SK-N-SH treated with all-trans-retinoic acid at 6 μM for 48 hours (cell line): ENCODE measurements around the gene ZNF774.

Experiments
- ATAC-seq: fragments of 200-7000 bp; cut with Tn5 transposase; 3 replicates; pipeline ENCODE4 v1.9.1; 2020; ENCODE audit warnings: mild to moderate bottlenecking, moderate library complexity
- ARNTL ChIP-seq: fragments of 450-650 bp; formaldehyde crosslinking; IDR thresholded peaks from 2 replicates; pipeline ENCODE4 v1.5.0; 2020; ENCODE audit warnings: low read depth, mild to moderate bottlenecking, moderate library complexity, borderline replicate concordance
- BACH2 ChIP-seq: fragments of 250-450 bp; sonication (Bioruptor Pico); IDR thresholded peaks from 2 replicates; pipeline ENCODE4 v1.9.0; 2021; ENCODE audit warnings: mild to moderate bottlenecking, borderline replicate concordance
- CSDC2 ChIP-seq: fragments of 250-450 bp; sonication (Bioruptor Pico); IDR thresholded peaks from 2 replicates; pipeline ENCODE4 v1.5.0; 2020; ENCODE audit warnings: mild to moderate bottlenecking, moderate library complexity
- ESRRG ChIP-seq: fragments of 250-450 bp; sonication (Bioruptor Pico); IDR thresholded peaks from 2 replicates; pipeline ENCODE4 v1.6.1; 2021; ENCODE audit warnings: mild to moderate bottlenecking
- GLIS3 ChIP-seq: fragments of 250-450 bp; sonication (Bioruptor Pico); IDR thresholded peaks from 2 replicates; pipeline ENCODE4 v1.5.0; 2020; ENCODE audit warnings: mild to moderate bottlenecking, moderate library complexity
- ISL1 ChIP-seq: fragments of 250-450 bp; sonication (Bioruptor Pico); IDR thresholded peaks from 2 replicates; pipeline ENCODE4 v2.1.2; 2022; ENCODE audit warnings: mild to moderate bottlenecking, moderate library complexity
- OSR1 ChIP-seq: fragments of 250-450 bp; sonication (Bioruptor Pico); IDR thresholded peaks from 2 replicates; pipeline ENCODE4 v1.8.0; 2022; ENCODE audit warnings: moderate library complexity, mild to moderate bottlenecking, inconsistent platforms
- PATZ1 ChIP-seq: fragments of 250-450 bp; sonication (Bioruptor Pico); IDR thresholded peaks from 2 replicates; pipeline ENCODE4 v1.8.0; 2020; ENCODE audit warnings: mild to moderate bottlenecking, moderate library complexity, borderline replicate concordance
- PPARA ChIP-seq: fragments of 250-450 bp; sonication (Bioruptor Pico); IDR thresholded peaks from 2 replicates; pipeline ENCODE4 v1.5.0; 2020; ENCODE audit warnings: mild to moderate bottlenecking, borderline replicate concordance
- RARB ChIP-seq: fragments of 250-450 bp; sonication (Bioruptor Pico); IDR thresholded peaks from 2 replicates; pipeline ENCODE4 v1.8.0; 2021; ENCODE audit warnings: mild to moderate bottlenecking, moderate library complexity
- TCF4 ChIP-seq: fragments of 250-450 bp; sonication (Bioruptor Pico); IDR thresholded peaks from 2 replicates; pipeline ENCODE4 v1.8.0; 2021; ENCODE audit warnings: mild to moderate bottlenecking, moderate library complexity, borderline replicate concordance
- TSHZ2 ChIP-seq: fragments of 250-450 bp; sonication (Bioruptor Pico); IDR thresholded peaks from 2 replicates; pipeline ENCODE4 v1.5.0; 2020; ENCODE audit warnings: mild to moderate bottlenecking, moderate library complexity
- ZC3H10 ChIP-seq: fragments of 250-450 bp; sonication (Bioruptor Pico); IDR thresholded peaks from 2 replicates; pipeline ENCODE4 v1.5.1; 2021; ENCODE audit warnings: mild to moderate bottlenecking, moderate library complexity
- ZFP3 ChIP-seq: fragments of 250-450 bp; sonication (Bioruptor Pico); IDR thresholded peaks from 2 replicates; pipeline ENCODE4 v1.5.0; 2020; ENCODE audit warnings: mild to moderate bottlenecking, moderate library complexity
- ZFP30 ChIP-seq: fragments of 450-650 bp; formaldehyde crosslinking; IDR thresholded peaks from 2 replicates; pipeline ENCODE4 v1.5.0; 2022; ENCODE audit warnings: mild to moderate bottlenecking, moderate library complexity
- ZNF565 ChIP-seq: fragments of 450-650 bp; formaldehyde crosslinking; conservative IDR thresholded peaks from 2 replicates; pipeline ENCODE4 v1.5.0; 2020; ENCODE audit warnings: low read depth, mild to moderate bottlenecking, moderate library complexity
- ZNF70 ChIP-seq: fragments of 450-650 bp; formaldehyde crosslinking; IDR thresholded peaks from 2 replicates; pipeline ENCODE4 v1.5.0; 2020; ENCODE audit warnings: mild to moderate bottlenecking, moderate library complexity
- ZNF8 ChIP-seq: fragments of 450-650 bp; formaldehyde crosslinking; IDR thresholded peaks from 2 replicates; pipeline ENCODE4 v1.5.0; 2020; ENCODE audit warnings: mild to moderate bottlenecking, moderate library complexity
- TF ChIP-seq, protein P1 (sequence below): fragments of 250-450 bp; sonication (Bioruptor Pico); IDR thresholded peaks from 2 replicates; pipeline ENCODE4 v1.5.1; 2021; ENCODE audit warnings: mild to moderate bottlenecking, moderate library complexity
- TF ChIP-seq, protein P2 (sequence below): fragments of 250-450 bp; sonication (Bioruptor Pico); IDR thresholded peaks from 2 replicates; pipeline ENCODE4 v1.8.0; 2021; ENCODE audit warnings: low read depth, mild to moderate bottlenecking, moderate library complexity, borderline replicate concordance
- TF ChIP-seq, protein P3 (sequence below): fragments of 250-450 bp; sonication (Bioruptor Pico); IDR thresholded peaks from 2 replicates; pipeline ENCODE4 v1.5.1; 2020; ENCODE audit warnings: low read depth, mild to moderate bottlenecking, moderate library complexity

The ZNF774 gene

DNA sequence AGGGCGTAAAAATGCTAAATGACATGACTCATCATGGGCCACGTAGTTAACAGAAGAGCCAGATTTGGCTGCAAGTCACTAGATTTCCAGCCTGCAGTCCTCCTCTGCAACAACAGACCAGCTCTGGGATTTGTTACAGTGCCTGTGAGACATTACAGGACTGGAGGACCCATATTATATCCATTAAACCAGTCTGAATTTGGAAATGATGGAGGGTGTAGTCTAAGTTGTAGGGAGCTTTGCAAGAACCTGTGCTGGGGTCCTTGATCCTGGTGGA is 10.8 kb downstream of the ZNF774 start:
- no peak for TF ChIP-seq CSDC2 (CRISPR knock-in tag)
- TF ChIP-seq ZFP3 (CRISPR knock-in tag) = peak; percentile 96
- peak; percentile 81 for ATAC-seq

DNA sequence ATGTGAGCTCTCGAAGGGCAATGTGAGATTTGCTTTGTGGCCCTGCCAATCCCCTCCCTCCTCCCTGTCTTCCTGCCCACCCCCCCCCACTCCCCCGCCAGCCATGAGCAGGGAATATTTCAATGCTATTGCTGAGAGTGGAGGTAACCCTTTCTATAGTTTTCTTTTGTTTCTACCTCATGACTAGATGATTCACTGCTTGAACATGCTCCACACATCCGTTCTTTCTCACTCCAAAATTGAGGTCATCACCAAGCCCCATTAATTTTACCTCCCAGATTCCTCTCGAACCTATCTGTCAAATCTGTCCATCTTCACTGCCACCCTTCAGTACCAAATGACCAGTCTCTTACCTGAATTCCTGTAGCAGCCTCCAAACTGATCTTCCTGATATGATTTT is 12.2 kb downstream of the ZNF774 start:
- TF ChIP-seq ESRRG (CRISPR knock-in tag) = no peak
- no peak for TF ChIP-seq TCF4 (CRISPR knock-in tag)
- ATAC-seq = peak; percentile 46

DNA sequence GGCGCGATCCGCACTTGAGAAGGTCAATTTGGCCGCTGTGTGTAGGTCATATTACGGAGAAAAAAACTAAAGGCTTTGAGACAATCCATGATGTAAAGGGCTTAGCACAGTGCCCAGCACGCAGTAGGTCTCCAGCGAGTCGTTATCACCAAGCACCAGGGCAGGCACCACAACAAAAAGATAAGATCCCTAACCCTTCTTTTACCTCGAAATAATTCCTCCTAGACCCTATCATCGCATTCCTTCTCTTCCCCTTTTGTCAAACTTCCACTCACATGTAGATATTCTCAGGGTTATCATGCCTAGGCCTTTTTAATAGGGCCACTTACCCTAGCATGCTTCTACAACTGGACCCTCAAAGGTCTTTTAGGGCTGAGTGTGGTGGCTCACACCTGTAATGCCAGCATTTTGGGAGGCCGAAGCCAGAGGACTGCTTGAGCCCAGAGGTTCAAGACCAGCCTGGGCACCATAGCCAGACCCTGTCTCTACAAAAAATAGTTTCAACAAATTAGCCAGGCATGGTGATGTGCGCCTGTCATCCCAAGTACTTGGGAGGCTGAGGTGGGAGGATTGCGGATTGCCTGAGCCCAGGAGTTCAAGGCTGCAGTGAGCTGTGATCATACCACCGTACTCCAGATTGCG is 13.5 kb downstream of the ZNF774 start:
- TF ChIP-seq ZFP30 (CRISPR knock-in tag) = no peak
- no peak for TF ChIP-seq ISL1
- TF ChIP-seq BACH2 (CRISPR knock-in tag) = no peak
- TF ChIP-seq TSHZ2 (CRISPR knock-in tag) = no peak
- TF ChIP-seq, protein P1, sequence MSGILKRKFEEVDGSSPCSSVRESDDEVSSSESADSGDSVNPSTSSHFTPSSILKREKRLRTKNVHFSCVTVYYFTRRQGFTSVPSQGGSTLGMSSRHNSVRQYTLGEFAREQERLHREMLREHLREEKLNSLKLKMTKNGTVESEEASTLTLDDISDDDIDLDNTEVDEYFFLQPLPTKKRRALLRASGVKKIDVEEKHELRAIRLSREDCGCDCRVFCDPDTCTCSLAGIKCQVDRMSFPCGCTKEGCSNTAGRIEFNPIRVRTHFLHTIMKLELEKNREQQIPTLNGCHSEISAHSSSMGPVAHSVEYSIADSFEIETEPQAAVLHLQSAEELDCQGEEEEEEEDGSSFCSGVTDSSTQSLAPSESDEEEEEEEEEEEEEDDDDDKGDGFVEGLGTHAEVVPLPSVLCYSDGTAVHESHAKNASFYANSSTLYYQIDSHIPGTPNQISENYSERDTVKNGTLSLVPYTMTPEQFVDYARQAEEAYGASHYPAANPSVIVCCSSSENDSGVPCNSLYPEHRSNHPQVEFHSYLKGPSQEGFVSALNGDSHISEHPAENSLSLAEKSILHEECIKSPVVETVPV (CRISPR knock-in tag) = no peak
- no peak for TF ChIP-seq GLIS3
- no peak for TF ChIP-seq RARB (CRISPR knock-in tag)
- TF ChIP-seq ZNF565 (CRISPR knock-in tag) = no peak
- TF ChIP-seq ARNTL = no peak
- TF ChIP-seq ZNF8 (CRISPR knock-in tag) = no peak
- TF ChIP-seq PPARA (CRISPR knock-in tag) = no peak
- TF ChIP-seq, protein P2, sequence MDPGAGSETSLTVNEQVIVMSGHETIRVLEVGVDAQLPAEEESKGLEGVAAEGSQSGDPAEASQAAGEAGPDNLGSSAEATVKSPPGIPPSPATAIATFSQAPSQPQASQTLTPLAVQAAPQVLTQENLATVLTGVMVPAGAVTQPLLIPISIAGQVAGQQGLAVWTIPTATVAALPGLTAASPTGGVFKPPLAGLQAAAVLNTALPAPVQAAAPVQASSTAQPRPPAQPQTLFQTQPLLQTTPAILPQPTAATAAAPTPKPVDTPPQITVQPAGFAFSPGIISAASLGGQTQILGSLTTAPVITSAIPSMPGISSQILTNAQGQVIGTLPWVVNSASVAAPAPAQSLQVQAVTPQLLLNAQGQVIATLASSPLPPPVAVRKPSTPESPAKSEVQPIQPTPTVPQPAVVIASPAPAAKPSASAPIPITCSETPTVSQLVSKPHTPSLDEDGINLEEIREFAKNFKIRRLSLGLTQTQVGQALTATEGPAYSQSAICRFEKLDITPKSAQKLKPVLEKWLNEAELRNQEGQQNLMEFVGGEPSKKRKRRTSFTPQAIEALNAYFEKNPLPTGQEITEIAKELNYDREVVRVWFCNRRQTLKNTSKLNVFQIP (CRISPR knock-in tag) = no peak
- no peak for TF ChIP-seq PATZ1 (CRISPR knock-in tag)
- TF ChIP-seq, protein P3, sequence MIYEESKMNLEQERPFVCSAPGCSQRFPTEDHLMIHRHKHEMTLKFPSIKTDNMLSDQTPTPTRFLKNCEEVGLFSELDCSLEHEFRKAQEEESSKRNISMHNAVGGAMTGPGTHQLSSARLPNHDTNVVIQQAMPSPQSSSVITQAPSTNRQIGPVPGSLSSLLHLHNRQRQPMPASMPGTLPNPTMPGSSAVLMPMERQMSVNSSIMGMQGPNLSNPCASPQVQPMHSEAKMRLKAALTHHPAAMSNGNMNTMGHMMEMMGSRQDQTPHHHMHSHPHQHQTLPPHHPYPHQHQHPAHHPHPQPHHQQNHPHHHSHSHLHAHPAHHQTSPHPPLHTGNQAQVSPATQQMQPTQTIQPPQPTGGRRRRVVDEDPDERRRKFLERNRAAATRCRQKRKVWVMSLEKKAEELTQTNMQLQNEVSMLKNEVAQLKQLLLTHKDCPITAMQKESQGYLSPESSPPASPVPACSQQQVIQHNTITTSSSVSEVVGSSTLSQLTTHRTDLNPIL (CRISPR knock-in tag) = no peak
- no peak for TF ChIP-seq ZNF70 (CRISPR knock-in tag)
- no peak for TF ChIP-seq ZC3H10 (CRISPR knock-in tag)
- no peak for TF ChIP-seq CSDC2 (CRISPR knock-in tag)
- TF ChIP-seq OSR1 (CRISPR knock-in tag) = no peak
- TF ChIP-seq TCF4 (CRISPR knock-in tag) = no peak
- TF ChIP-seq, all 23 proteins: peak for 0

DNA sequence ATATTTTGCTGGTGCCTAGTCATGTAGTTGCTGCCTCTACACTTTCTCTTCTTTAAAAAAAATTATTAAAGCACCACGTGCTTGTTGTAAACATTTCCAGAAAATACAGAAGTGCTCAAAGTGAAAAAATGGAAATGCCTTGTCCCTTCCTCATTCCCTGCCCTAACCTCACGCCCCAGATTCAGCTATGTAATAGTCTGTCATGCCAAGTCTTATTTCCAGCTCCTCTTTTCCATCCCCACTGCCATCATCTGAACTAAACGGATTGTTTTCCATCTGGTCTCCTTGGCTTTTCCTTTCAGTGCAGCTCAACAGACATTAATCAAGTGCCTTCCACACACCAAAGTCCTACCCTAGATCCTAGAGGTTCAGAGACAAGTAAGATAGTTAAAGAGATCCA is 15.5 kb downstream of the ZNF774 start:
- no peak for ATAC-seq
- no peak for TF ChIP-seq ISL1
- TF ChIP-seq ZNF8 (CRISPR knock-in tag) = no peak
- TF ChIP-seq ZFP30 (CRISPR knock-in tag) = no peak
- no peak for TF ChIP-seq BACH2 (CRISPR knock-in tag)
- no peak for TF ChIP-seq ZNF70 (CRISPR knock-in tag)
- TF ChIP-seq PATZ1 (CRISPR knock-in tag) = no peak
- TF ChIP-seq, all 23 proteins: peak for 0

More for the DNA sequence above, 13.5 kb downstream of the ZNF774 start:
- ATAC-seq = no peak
